Activated gamma-delta T cell treated with anti-CD3 and anti-CD28 coated beads, Interleukin-2, amount 50 U/mL, for 16 hours (primary cell): ENCODE data around the gene FRAS1.
"Not testable (repeated sequence)": the region's sequence is repeated elsewhere in the genome, so short reads cannot be mapped to it uniquely, and the experiment has no call there.

Experiments used
- DNase-seq: peaks from one replicate; pipeline ENCODE4 v3.0.0-alpha.2; 2020; ENCODE audit warnings: low read depth

The FRAS1 gene

DNA sequence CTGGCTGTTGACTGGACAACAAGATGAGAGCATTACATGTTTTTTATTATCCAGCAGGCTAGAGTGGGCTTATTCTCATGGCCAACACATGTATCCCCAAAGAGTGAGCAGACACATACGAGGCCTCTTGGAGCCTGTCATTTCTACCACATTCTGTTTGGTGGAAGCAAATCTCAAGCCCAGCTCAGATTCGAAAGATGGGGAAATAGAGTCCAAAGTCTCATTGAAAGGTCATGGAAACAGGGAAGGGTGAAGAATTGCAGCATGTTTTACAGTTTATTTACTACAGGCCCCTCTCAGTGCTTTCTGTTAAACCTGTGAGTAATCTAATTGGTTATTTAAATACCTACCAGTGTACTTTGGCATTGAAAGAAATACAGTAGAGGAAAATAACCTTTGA, 108.6 kb downstream of the FRAS1 start:
- DNase-seq = no peak

DNA sequence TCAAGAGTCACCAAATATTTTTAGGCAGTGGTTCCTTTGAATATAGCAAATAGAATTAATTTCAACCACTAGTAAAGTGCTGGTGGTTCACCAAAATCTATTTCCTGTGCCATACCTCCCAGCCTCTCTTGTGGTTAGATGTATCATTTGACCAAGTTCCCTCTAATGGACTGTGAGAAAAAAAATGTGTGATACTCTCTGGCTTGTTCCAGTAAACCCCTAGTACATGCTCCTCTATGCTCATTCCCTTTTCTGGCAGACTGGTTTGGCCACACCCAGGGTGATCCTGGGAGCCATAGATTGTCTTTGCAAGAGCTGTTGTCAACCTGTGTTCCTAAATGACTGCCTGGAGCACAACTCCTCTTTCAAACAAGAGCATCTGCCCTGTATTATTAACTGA, 109.5 kb downstream of the FRAS1 start:
- no peak for DNase-seq

DNA sequence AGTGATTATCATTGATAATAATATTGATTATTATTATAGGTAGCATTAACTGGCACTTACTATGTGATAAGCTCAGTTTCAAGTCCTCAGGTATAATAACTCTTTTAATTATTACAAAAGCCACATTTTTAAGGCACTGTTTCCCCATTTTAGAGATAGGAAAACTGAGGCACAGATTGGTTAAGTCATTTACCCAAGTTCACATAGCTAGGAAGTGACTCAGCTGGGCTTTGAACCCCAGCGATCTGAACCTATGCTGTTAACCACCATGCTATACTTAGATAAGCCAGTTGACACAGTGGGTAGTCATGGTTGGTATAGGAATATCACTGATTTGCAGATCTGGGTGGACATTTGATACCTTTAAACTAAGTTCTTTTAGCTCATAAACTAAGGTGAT, 110.4 kb downstream of the FRAS1 start:
- no peak for DNase-seq

DNA sequence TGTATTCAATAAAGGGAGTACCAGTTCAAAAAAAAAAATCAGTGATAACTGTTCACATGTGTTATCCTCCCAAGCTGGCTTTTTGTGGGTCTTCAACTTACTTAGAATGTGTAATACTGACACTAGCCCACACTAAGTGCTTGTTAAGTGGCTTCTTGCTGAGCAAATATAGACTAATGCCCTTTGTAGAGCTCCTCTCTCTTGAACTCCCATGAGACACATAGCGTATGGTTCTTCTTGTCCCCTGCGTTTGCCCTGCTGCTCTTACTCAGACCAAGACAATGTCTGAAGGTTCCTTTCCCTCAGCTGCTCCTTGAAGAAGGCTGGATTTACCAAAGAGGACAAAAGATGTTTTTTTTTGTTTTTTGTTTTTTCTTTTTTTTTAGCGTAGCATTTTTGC, 110.9 kb downstream of the FRAS1 start:
- no peak for DNase-seq

DNA sequence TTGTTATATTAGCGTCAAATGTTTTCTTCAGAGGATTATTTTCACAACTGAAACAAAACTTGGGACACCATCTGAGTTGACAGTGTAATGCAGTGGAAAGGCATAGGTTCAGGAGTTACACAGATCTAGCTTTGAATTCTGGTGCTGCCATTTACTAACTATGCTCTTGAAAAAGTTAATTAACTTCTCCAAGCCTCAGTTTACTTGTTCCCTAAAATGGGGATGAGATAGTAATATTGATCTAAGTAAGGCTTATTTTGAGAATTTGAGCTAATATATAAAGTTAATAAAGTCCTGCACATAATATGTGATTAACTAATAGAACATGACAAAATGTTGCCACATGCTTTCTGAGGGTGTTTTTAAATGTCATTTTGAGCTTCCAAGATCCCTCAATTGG, 112.6 kb downstream of the FRAS1 start:
- no peak for DNase-seq

DNA sequence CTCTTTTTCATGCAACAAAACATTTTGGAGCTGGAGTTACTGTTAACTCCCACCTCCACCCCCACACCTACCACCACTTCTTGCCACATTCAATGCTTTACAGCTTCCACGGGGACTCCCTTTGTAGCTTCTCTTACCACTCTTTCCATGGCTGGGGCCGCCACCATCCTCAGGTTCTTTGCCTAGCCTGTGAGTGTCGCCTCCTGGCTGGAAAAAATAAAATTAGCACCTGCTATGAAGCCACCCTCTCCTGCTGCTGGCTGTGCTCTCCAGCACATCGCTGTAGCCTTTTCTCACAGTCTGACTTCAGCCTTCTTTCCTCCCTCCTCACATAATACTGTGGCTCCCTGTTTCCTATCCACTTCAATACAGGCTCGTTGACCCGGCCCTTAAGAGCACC, 114.4 kb downstream of the FRAS1 start:
- no peak for DNase-seq

DNA sequence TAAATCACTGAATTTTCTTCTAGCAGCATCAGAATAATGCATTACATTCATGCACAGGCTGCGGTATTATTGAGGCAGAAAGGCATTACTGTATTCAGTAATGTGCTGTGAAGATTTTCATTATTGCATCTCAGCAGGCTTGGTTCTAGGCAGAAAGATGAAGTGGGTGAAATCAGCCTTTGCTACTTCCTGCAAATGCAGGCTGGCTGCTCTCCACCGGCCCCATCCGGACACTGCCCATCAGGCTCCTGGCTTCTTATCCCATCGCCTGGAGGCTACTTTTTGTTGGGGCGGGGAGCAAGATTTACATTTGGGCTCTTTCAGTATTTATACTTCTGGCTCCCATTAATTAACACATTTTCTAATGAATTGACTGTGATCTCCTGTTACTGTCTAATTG, 117.8 kb downstream of the FRAS1 start:
- DNase-seq = no peak

DNA sequence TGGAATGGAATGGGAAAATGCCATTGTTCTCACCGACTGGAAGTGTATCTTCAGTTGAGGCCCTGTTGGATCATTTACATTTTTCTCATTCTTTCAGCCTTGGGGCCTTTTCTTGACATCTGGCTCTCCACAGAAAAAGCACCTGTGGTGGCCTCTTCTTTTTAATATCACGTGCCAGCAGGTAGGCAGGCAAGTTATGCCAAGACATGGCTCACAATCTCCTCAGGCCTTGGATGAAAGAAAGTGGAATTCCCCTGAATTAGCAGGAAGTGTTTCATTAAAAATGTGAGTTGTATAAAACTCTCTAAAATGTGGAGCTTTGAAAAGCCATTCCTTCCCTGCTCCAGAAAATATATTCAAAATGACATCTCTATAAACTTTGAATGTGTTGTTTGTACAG, 122.1 kb downstream of the FRAS1 start:
- no peak for DNase-seq

DNA sequence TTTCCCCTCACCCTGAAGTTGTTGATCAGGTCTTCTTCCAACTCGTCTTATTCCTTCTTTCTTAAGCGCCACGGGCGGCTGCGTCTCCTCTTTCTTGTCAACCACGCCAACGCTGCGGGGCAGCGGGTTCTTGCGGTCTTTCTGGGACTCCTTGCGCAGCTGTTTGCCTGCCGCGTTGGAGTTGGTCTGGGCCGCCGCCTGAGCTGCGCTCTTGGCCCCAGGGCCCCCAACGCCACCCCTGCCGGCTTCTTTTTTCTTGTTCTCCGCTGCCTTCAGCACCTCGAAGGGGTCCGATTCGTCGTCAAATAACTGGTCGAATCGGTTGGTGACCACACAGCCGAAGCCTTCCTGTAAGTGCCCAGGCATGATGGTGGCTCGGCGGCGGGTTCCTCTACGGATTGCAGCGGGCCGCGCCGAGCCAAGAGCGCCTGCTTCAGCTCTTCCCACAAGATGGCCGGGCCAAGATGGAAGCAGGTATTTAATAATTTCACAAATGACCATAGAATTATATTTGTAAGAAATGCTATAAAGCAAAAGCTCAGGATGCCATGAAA, 124.6 kb downstream of the FRAS1 start:
- not testable (repeated sequence) for DNase-seq

DNA sequence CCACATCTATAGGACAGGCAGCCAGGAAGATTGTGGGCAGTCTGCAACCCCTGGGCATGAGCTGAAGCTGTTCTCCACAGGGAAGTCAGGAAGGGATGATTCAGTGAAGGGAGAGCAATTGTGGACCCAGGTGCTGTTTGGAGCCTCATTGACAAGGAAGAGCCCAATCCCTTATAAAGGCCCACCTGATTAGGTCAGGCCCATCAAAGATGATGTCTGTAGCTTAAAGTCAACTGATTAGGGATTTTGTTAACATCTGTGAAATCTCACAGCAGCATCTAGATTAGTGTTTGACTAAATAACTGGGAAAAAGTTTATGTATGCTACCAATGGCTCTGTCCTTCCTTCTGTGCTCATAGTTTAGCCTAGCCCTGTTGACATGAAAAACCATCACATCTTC, 127.5 kb downstream of the FRAS1 start:
- DNase-seq = no peak

DNA sequence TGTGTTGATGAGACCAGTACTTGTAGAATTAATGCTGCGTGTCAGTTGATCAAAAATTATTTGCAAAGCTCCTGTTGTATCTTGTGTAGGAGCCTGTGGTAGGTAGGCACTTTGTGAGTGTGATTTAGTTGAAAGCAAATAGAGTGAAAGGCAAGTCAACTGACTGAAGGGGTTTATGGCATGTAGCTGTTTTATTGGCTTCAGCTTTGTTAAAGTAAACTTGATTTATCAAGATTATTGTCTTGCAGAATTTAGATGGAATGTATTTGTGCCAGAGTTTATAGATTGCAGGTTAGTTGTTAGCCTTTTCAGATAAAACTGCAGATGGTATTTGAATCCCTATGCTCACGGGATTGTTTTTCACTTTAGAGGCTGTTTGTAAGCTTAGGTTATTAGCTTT, 128.0 kb downstream of the FRAS1 start:
- DNase-seq = no peak

DNA sequence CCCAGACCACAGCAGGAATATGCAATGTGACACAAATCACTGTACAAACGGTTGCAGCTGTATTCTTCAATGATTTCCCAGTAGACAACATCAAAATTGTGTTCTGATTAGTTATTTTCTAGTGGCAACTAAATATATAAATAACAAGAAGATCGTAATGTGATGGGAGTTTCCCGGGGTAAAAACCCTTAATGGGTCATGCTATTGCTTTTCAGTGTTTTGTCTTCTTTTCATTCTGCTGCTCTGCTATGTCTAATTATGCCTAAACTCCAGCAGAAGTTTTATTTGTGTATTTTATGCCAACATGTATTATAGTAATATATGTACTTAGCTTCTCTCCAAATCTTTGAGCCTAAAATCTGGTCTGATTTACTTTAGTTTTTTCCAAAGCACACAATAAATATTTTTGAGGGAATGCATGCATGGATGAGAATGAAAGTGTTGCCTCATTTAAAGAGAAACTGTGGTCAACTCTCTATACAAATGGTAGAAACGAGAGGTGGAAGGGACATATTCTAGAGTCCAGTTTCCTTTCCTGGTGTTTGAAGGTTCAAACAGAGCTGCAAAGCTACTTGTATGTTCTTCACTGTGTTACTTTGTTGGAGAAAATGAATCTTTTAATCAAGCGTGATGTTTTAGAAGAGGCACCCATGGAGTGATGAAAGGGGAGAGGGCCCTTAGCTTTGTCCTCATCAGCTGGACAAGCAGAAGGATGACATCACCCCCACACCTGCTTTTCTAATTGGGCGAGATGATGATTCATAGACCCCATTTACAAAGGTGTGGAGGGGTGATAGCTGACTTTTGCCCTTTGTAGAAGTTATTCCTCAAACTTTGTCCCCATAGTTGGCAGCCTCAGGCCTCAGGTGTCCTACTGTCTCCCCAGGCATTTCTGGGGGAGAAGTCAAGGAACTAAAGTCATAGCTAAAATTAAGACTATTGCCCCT, 129.7 kb downstream of the FRAS1 start:
- no peak for DNase-seq

DNA sequence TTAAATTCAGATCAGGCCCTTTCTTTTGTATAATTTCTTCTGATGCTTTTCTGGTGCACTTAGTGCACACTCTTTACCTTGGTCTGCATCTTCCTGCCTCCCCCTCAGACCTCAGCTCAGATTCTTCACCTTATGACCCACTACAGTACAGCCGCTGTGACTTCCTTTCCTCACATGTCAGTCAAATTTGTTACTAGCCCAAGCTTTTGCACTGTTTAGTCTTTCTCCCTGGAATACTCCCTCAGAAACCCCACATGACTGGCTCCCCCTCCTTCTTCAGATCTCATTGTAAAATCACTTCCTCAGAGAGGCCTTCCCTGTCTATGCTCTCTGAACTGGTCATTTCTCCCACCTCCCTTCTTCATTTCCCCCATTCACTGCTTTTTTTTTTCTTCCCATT, 132.9 kb downstream of the FRAS1 start:
- DNase-seq = no peak

DNA sequence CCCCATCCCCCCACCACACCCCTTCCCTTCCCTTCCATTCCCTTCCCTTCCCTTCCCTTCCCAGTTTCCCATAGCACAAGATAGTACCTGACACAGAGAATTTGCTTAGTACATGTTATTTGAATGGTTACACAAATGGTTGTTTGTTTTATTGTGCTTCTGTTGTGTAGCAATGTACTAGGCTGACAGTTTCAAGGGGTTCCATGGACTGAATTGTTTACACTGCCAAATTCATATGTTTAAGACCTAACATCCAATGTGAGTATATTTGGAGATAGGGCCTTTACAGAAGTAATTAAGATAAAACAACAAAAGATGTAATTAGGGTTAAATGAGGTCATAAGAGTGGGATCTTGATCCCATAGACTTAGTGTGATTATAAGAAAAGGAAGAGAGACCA, 133.5 kb downstream of the FRAS1 start:
- DNase-seq = no peak

DNA sequence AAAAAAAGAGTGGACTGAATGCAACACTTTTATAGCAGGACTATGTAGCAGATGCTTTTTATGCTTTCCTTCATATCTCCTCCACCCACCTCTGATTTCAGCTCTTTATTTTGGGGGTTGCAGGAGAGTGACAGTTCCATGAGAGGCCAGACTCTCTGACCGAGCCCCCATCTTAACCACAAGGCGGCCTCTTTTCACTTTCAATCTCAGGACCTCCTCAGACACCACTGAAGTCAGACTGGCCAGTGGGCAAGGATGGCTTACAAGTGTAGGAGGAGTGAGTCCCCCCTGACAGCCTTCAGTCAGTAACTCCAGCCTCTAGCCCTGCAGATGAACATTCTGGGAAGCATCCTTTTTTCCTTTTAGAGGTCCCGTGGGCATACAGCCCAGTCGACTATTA, 140.8 kb downstream of the FRAS1 start:
- DNase-seq = no peak

DNA sequence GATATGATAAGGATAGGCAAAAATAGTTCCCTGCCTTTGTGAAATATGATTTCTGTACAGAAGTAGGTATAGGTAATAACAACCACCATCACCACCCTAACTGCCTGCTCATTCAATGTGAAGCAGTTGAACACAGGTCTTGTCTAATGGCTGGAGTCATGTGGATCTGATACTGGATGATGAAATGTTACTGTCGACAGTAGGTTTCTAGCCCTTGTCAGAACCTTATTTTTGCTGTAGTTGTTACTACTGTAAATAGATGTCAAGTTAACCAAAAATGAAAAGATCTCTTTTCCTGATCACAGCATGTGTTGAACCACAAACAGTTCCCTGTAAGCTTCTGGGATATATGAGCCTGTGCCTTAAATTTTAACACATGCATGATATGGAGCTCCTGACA, 142.9 kb downstream of the FRAS1 start:
- no peak for DNase-seq

DNA sequence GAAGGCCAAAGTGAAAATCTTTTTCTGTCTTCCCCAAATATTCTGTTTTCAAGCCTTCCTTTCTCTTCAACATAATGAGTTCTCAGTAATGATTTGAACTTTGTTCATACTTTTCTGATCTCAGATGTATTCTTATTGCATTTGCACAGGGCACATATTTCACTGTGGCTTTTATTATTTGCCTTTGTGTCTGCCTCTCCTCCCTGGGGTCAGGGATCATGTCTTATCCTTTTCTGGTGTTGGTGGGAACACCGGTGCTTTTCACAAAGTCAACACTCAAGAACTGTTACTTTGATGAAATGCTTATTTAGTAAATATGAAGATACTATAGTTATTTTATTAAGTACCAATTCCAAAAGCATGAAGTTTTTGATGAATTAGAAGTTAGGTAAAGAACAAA, 143.8 kb downstream of the FRAS1 start:
- no peak for DNase-seq

DNA sequence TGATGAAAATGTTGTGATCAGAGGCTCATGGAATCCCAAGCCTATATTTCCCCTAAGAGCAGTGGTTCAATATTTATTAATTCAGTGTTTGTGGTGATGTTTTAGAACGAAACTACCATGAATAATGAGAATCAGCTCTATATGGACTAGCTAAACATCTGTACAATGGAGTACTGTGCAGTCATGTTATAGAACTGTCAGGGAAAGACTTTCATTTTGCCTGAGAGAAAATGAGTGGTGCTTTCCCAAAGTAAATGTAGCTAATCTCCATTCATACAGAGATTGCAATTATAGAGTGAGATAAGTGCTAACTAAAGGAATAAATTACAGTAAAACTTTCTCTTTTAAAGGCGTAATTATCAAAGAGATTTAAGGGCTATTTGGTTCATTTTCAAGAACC, 147.1 kb downstream of the FRAS1 start:
- no peak for DNase-seq

DNA sequence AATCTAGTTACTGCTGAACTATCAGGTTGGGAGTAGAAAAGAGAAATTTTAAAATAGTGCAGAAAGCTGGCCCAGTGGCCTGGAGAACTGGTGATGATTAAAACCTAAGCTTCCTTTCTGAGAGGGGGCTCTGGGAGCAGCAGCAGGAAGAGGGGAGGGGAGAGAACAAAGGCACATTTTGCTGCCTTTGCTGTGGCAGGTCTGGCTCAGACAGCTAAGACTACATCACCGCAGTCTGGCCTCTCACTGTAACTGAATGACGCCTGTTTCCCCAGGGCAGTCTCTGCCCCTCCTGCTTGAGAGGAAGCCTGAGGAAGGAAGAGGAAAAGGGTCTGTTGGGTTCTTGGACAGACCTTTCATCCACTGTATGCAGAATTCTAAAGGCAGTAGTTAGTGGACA, 148.5 kb downstream of the FRAS1 start:
- DNase-seq = no peak

DNA sequence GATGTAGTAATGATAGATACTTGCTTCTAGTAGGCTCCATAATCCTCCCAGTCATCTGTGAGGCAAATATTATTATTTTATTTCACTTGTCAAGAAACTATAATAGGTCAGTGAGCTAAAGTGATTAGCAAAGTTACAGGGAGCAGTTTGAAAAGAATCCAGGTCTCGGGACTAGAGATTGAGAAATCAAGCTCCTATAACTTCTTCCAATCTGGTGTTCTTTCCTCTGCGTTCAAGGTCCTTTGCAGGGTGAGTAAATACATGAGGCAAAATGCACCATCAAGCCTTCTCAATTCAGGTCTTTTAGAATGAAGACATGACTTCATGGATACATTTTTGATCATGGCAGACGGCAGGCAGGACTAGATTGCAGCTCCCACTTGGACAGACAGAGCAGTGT, 150.4 kb downstream of the FRAS1 start:
- no peak for DNase-seq

DNA sequence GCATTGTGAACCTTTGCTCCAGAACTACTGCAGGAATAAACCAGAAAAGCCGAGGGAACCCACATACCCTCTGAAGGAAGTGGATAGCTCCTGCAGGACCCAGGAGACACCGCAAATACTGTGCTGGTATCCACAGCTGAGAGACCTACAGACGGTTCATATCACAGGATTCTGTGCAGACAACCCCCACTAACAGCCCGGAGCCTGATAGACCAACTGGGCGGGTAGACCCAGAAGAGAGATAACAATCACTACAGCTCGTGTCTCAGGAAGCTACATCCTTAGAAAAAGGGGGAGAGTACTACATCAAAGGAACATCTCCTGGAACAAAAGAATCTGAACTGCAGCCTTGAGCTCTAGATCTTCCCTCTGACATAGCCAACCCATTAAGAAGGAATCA, 150.8 kb downstream of the FRAS1 start:
- DNase-seq = no peak

DNA sequence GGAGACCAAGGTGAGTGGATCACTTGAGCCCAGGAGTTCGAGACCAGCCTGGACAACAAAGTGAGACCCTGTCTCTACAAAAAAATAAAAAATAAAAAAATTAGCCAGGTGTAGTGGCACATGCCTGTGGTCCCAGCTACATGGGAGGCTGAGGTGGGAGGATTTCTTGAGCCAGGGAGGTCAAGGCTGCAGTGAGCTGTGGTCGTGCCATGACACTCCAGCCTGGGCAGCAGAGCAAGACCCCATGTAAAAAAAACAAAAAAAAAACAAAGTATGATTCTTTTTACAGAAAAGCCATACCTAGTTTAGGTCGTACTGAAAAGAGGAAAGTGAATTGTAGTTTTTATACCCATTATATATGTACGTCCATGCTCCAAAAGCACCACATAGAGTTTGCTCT, 151.8 kb downstream of the FRAS1 start:
- not testable (repeated sequence) for DNase-seq

DNA sequence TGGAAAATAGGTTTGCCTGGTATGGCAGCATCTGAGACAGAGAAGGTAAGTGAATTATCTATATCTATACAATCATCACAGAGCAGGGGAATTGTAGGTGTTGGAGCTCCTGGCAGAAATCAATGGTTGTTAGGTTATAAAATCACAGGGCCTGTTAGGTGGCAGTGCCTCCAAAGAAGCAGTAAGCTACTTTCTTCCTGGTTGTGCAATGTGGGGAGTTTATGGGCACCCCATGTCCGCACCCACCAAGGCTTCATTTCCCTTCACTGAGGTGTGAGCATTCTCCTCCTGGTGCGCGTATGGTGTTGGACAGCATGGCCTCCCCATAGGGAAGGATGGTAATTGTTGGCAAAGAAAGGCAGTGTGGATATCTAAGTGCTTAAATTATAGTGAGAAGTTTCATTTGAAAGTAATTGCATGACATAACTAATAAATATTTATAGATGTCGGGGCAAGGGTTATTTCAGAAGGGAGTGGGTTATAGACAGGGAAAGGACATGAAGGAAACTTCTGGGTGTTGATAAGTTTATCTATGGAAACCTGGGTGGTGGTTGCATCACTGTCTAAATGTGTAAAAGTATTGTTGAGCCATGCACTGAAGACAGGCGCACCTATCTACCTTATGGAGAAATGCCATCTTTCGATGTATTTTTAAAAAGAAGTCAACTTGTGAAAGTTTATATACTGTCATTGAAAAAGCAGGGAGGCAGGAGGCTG, 153.7 kb downstream of the FRAS1 start:
- DNase-seq = no peak
